SK-N-SH treated with all-trans-retinoic acid at 6 μM for 48 hours (cell line): ENCODE measurements around the gene POM121L2.

Source experiments
- ATAC-seq: fragments of 200-7000 bp; cut with Tn5 transposase; 3 replicates; pipeline ENCODE4 v1.9.1; 2020; ENCODE audit warnings: mild to moderate bottlenecking, moderate library complexity
- ARNTL ChIP-seq: fragments of 450-650 bp; formaldehyde crosslinking; IDR thresholded peaks from 2 replicates; pipeline ENCODE4 v1.5.0; 2020; ENCODE audit warnings: low read depth, mild to moderate bottlenecking, moderate library complexity, borderline replicate concordance
- BACH2 ChIP-seq: fragments of 250-450 bp; sonication (Bioruptor Pico); IDR thresholded peaks from 2 replicates; pipeline ENCODE4 v1.9.0; 2021; ENCODE audit warnings: mild to moderate bottlenecking, borderline replicate concordance
- CREB5 ChIP-seq: fragments of 250-450 bp; sonication (Bioruptor Pico); IDR thresholded peaks from 2 replicates; pipeline ENCODE4 v1.5.1; 2020; ENCODE audit warnings: low read depth, mild to moderate bottlenecking, moderate library complexity
- CSDC2 ChIP-seq: fragments of 250-450 bp; sonication (Bioruptor Pico); IDR thresholded peaks from 2 replicates; pipeline ENCODE4 v1.5.0; 2020; ENCODE audit warnings: mild to moderate bottlenecking, moderate library complexity
- CSRNP3 ChIP-seq: fragments of 250-450 bp; sonication (Bioruptor Pico); IDR thresholded peaks from 2 replicates; pipeline ENCODE4 v1.5.1; 2021; ENCODE audit warnings: mild to moderate bottlenecking, moderate library complexity
- ESRRG ChIP-seq: fragments of 250-450 bp; sonication (Bioruptor Pico); IDR thresholded peaks from 2 replicates; pipeline ENCODE4 v1.6.1; 2021; ENCODE audit warnings: mild to moderate bottlenecking
- ISL1 ChIP-seq: fragments of 250-450 bp; sonication (Bioruptor Pico); IDR thresholded peaks from 2 replicates; pipeline ENCODE4 v2.1.2; 2022; ENCODE audit warnings: mild to moderate bottlenecking, moderate library complexity
- OSR1 ChIP-seq: fragments of 250-450 bp; sonication (Bioruptor Pico); IDR thresholded peaks from 2 replicates; pipeline ENCODE4 v1.8.0; 2022; ENCODE audit warnings: moderate library complexity, mild to moderate bottlenecking, inconsistent platforms
- PATZ1 ChIP-seq: fragments of 250-450 bp; sonication (Bioruptor Pico); IDR thresholded peaks from 2 replicates; pipeline ENCODE4 v1.8.0; 2020; ENCODE audit warnings: mild to moderate bottlenecking, moderate library complexity, borderline replicate concordance
- POU6F1 ChIP-seq: fragments of 250-450 bp; sonication (Bioruptor Pico); IDR thresholded peaks from 2 replicates; pipeline ENCODE4 v1.8.0; 2021; ENCODE audit warnings: low read depth, mild to moderate bottlenecking, moderate library complexity, borderline replicate concordance
- PPARA ChIP-seq: fragments of 250-450 bp; sonication (Bioruptor Pico); IDR thresholded peaks from 2 replicates; pipeline ENCODE4 v1.5.0; 2020; ENCODE audit warnings: mild to moderate bottlenecking, borderline replicate concordance
- RARB ChIP-seq: fragments of 250-450 bp; sonication (Bioruptor Pico); IDR thresholded peaks from 2 replicates; pipeline ENCODE4 v1.8.0; 2021; ENCODE audit warnings: mild to moderate bottlenecking, moderate library complexity
- SNAI2 ChIP-seq: fragments of 250-450 bp; sonication (Bioruptor Pico); IDR thresholded peaks from 2 replicates; pipeline ENCODE4 v1.5.0; 2020; ENCODE audit warnings: mild to moderate bottlenecking, moderate library complexity
- TCF4 ChIP-seq: fragments of 250-450 bp; sonication (Bioruptor Pico); IDR thresholded peaks from 2 replicates; pipeline ENCODE4 v1.8.0; 2021; ENCODE audit warnings: mild to moderate bottlenecking, moderate library complexity, borderline replicate concordance
- TOX ChIP-seq: fragments of 250-450 bp; sonication (Bioruptor Pico); IDR thresholded peaks from 2 replicates; pipeline ENCODE4 v1.8.0; 2021; ENCODE audit warnings: mild to moderate bottlenecking, moderate library complexity, borderline replicate concordance
- TSHZ2 ChIP-seq: fragments of 250-450 bp; sonication (Bioruptor Pico); IDR thresholded peaks from 2 replicates; pipeline ENCODE4 v1.5.0; 2020; ENCODE audit warnings: mild to moderate bottlenecking, moderate library complexity
- ZC3H10 ChIP-seq: fragments of 250-450 bp; sonication (Bioruptor Pico); IDR thresholded peaks from 2 replicates; pipeline ENCODE4 v1.5.1; 2021; ENCODE audit warnings: mild to moderate bottlenecking, moderate library complexity
- ZFP3 ChIP-seq: fragments of 250-450 bp; sonication (Bioruptor Pico); IDR thresholded peaks from 2 replicates; pipeline ENCODE4 v1.5.0; 2020; ENCODE audit warnings: mild to moderate bottlenecking, moderate library complexity
- ZFP30 ChIP-seq: fragments of 450-650 bp; formaldehyde crosslinking; IDR thresholded peaks from 2 replicates; pipeline ENCODE4 v1.5.0; 2022; ENCODE audit warnings: mild to moderate bottlenecking, moderate library complexity
- ZNF70 ChIP-seq: fragments of 450-650 bp; formaldehyde crosslinking; IDR thresholded peaks from 2 replicates; pipeline ENCODE4 v1.5.0; 2020; ENCODE audit warnings: mild to moderate bottlenecking, moderate library complexity

The POM121L2 gene

GRCh38 chr6:27312146-27312949, at the start of gene POM121L2:
TSS of gene POM121L2 (minus strand) at chr6:27312273. CDS start at chr6:27312170, 103 bp downstream.
- TF ChIP-seq ZC3H10 (CRISPR knock-in tag) (no peak), RARB (CRISPR knock-in tag) (no peak), ZFP3 (CRISPR knock-in tag) (no peak), OSR1 (CRISPR knock-in tag) (no peak), POU6F1 (CRISPR knock-in tag) (no peak), ARNTL (CRISPR knock-in tag) (no peak), CREB5 (CRISPR knock-in tag) (no peak), CSDC2 (CRISPR knock-in tag) (no peak), ESRRG (CRISPR knock-in tag) (no peak), ISL1 (CRISPR knock-in tag) (no peak), BACH2 (CRISPR knock-in tag) (no peak), ZNF70 (CRISPR knock-in tag) (no peak), ZFP30 (CRISPR knock-in tag) (no peak), TCF4 (CRISPR knock-in tag) (no peak), CSRNP3 (CRISPR knock-in tag) (no peak), TOX (CRISPR knock-in tag) (no peak), TSHZ2 (no peak), SNAI2 (CRISPR knock-in tag) (no peak), PATZ1 (CRISPR knock-in tag) (no peak)
- peak; percentile 86 for ATAC-seq

- no peak for ATAC-seq
- no peak for TF ChIP-seq PPARA
These were observed 47.2 kb upstream of the POM121L2 start for GRCh38 chr6:27359231-27359630.

- no peak for ATAC-seq
These were observed 46.7 kb upstream of the POM121L2 start for GRCh38 chr6:27358786-27359185.

More at GRCh38 chr6:27358786-27359185, 46.7 kb upstream of the POM121L2 start:
- TF ChIP-seq ZC3H10 (CRISPR knock-in tag) (no peak), ARNTL (CRISPR knock-in tag) (no peak), CSDC2 (CRISPR knock-in tag) (no peak), ESRRG (CRISPR knock-in tag) (no peak)
- TF ChIP-seq, all 23 proteins: peak for 0
